ENCODE results near the gene ERVW-1. TPM values are rescaled to one million over a fixed set of nuclear protein-coding genes. Genes with fewer than 3 reads are reported as not detected.

The ERVW-1 gene
- total RNA-seq, 1 experiment from 2014 or later: not detected

GRCh38 chr7:92506363-92506762, 28.6 kb upstream of the ERVW-1 start:
- ChIA-PET POLR2A (ENCODE audit: unreplicated experiment) (no interaction called here), CTCF (no interaction called here)
- H3K27me3 ChIP-seq (ENCODE audit: low read length): no peaks in the 10 kb centered on the region
- DNase-seq (no peak), ATAC-seq (no peak)
- no peaks in the 10 kb centered on the region for H3K9me3 ChIP-seq (ENCODE audit: low read length)
- no peak overlapping the region for H3K27ac ChIP-seq (ENCODE audit: low read length)
- H3F3A ChIP-seq (ENCODE audit: low read length, unreplicated experiment): no peaks in the 10 kb centered on the region
- H2AFZ ChIP-seq (ENCODE audit: low read length): no peak overlapping the region
- H3K9ac ChIP-seq (ENCODE audit: low read length): no peak overlapping the region
- intact Hi-C loops (cut with micrococcal nuclease): no loop called here
- no peak overlapping the region for H3K4me3 ChIP-seq (ENCODE audit: low read length)
- H3K79me2 ChIP-seq (ENCODE audit: low read length): no peaks in the 10 kb centered on the region
- H3K4me1 ChIP-seq (ENCODE audit: insufficient read depth, low read length): no peaks in the 10 kb centered on the region
- no TSS peak for BruUV-seq (replicated peaks)
- H4K20me1 ChIP-seq (ENCODE audit: low read length): no peaks in the 10 kb centered on the region
- H3K36me3 ChIP-seq (ENCODE audit: low read depth, low read length): peaks cover 3% of the 10 kb centered on the region; the same call in 1 of the 2 replicates
- no peaks in the 10 kb centered on the region for H3K9me2 ChIP-seq (replicated peaks; ENCODE audit: low read length)
- TF ChIP-seq CTCF (conservative IDR thresholded peaks at IDR 0.05; ENCODE audit: low read depth, low read length) (no peak), EZH2 (IDR thresholded peaks at IDR 0.05; ENCODE audit: low read length, unreplicated experiment) (no peak), EZH2phosphoT487 (IDR thresholded peaks at IDR 0.05; ENCODE audit: borderline replicate concordance, low read length) (no peak)
- no peak overlapping the region for H3K4me2 ChIP-seq (ENCODE audit: low read length)

GRCh38 chr7:92504563-92504962, 26.8 kb upstream of the ERVW-1 start:
- no peaks in the 10 kb centered on the region for H3K4me1 ChIP-seq (ENCODE audit: insufficient read depth, low read length)
- no TSS peak for BruUV-seq (replicated peaks)
- ATAC-seq: no peak

More at GRCh38 chr7:92504563-92504962, 26.8 kb upstream of the ERVW-1 start:
- intact Hi-C loops (cut with micrococcal nuclease): no loop called here
- Histone ChIP-seq H3K27ac (ENCODE audit: low read length) (no peak overlapping the region), H3K79me2 (ENCODE audit: low read length) (no peaks in the 10 kb centered on the region), H3F3A (ENCODE audit: low read length, unreplicated experiment) (no peaks in the 10 kb centered on the region), H3K9me3 (ENCODE audit: low read length) (no peaks in the 10 kb centered on the region), H2AFZ (ENCODE audit: low read length) (no peak overlapping the region), H3K4me2 (ENCODE audit: low read length) (no peak overlapping the region), H3K9me2 (replicated peaks; ENCODE audit: low read length) (no peaks in the 10 kb centered on the region), H4K20me1 (ENCODE audit: low read length) (no peaks in the 10 kb centered on the region), H3K9ac (ENCODE audit: low read length) (no peak overlapping the region), H3K4me3 (ENCODE audit: low read length) (no peak overlapping the region), H3K36me3 (ENCODE audit: low read depth, low read length) (peaks cover 3% of the 10 kb centered on the region; the same call in 1 of the 2 replicates), H3K27me3 (ENCODE audit: low read length) (no peaks in the 10 kb centered on the region)
- ChIA-PET CTCF (no interaction called here), POLR2A (ENCODE audit: unreplicated experiment) (no interaction called here)
- DNase-seq: no peak
- TF ChIP-seq EZH2phosphoT487 (IDR thresholded peaks at IDR 0.05; ENCODE audit: borderline replicate concordance, low read length): no peak
- no peak for TF ChIP-seq CTCF (conservative IDR thresholded peaks at IDR 0.05; ENCODE audit: low read depth, low read length)
- no peak for TF ChIP-seq EZH2 (IDR thresholded peaks at IDR 0.05; ENCODE audit: low read length, unreplicated experiment)
